ENCODE results near the gene NAGPA. TPM values are rescaled to one million over a fixed set of nuclear protein-coding genes. Genes with fewer than 3 reads are reported as not detected.

The NAGPA gene
- total and polyA plus RNA-seq, 7 donors = 4.4 to 12.3 (median 6.9) TPM

- no peak overlapping the region for H3K27ac ChIP-seq
- no peak overlapping the region for H3K4me3 ChIP-seq
- H3K9me3 ChIP-seq = no peaks in the 10 kb centered on the region
- intact Hi-C loops (cut with DNase I) = loop anchor here in 1 of 2 donors (10.0 kb wide), 1 partner anchor 64 kb away; the partner anchor contains the start of gene EEF2KMT
- TF ChIP-seq CTCF (IDR thresholded peaks at IDR 0.05) = no peak
- H3K4me1 ChIP-seq = peaks cover 13% of the 10 kb centered on the region
- H3K36me3 ChIP-seq (ENCODE audit: insufficient read depth in 1 of 2, low read depth in 1 of 2) = peaks cover 0 to 34% of the 10 kb centered on the region in 2 donors
- WGBS, 3 donors = 82 to 91% (median 82%) methylated on average over 12 of the region's 12 CpGs
- ATAC-seq (no peak), DNase-seq (peak in 1 of 2 donors; percentile 39)
- no peaks in the 10 kb centered on the region for H3K27me3 ChIP-seq (ENCODE audit: insufficient read depth in 3 of 3, low read length in 2 of 3)
These were observed 3.4 kb downstream of the NAGPA start for GRCh38 chr16:5030251-5030870.

DNA sequence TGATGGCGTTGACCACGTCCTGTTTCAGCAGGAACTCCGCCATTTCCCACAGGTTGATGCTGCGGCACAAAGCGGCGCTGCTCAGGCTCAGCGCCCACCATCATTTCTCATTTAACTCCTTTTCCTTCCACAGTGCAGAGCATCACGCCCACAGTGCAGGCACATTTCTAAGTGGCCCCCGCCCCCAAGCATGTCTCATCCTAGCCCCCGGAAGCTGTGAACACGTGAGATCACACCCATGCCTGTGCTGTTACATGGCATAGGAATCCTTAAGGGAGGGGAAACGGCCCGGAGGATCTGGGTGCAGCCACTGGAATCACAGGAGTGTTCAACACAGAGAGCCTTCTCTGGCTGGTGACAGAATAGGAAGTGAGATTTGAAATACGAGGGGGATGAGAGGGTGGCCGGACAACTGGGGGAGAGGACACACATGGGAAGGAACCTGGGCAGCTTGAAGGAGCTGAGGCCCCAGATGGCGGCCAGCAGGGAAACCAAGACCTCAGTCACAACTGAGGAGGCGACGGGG, 4.7 kb downstream of the NAGPA start:
- 90 to 92% (median 91%) methylated on average over 18 of the region's 18 CpGs for WGBS, 3 donors
- DNase-seq (peak in 1 of 2 donors; percentile 11), ATAC-seq (no peak)
- no peaks in the 10 kb centered on the region for H3K9me3 ChIP-seq
- peaks cover 18% of the 10 kb centered on the region for H3K4me1 ChIP-seq
- H3K27me3 ChIP-seq (ENCODE audit: insufficient read depth in 3 of 3, low read length in 2 of 3) = no peaks in the 10 kb centered on the region
- no peak overlapping the region for H3K27ac ChIP-seq
- TF ChIP-seq CTCF (IDR thresholded peaks at IDR 0.05) = no peak
- peaks cover 0 to 34% of the 10 kb centered on the region in 2 donors for H3K36me3 ChIP-seq (ENCODE audit: insufficient read depth in 1 of 2, low read depth in 1 of 2)
- H3K4me3 ChIP-seq = no peak overlapping the region
- intact Hi-C loops (cut with DNase I) = loop anchor here in 1 of 2 donors (10.0 kb wide), 1 partner anchor 264 kb away; the partner anchor contains the start of gene ZNF500

DNA sequence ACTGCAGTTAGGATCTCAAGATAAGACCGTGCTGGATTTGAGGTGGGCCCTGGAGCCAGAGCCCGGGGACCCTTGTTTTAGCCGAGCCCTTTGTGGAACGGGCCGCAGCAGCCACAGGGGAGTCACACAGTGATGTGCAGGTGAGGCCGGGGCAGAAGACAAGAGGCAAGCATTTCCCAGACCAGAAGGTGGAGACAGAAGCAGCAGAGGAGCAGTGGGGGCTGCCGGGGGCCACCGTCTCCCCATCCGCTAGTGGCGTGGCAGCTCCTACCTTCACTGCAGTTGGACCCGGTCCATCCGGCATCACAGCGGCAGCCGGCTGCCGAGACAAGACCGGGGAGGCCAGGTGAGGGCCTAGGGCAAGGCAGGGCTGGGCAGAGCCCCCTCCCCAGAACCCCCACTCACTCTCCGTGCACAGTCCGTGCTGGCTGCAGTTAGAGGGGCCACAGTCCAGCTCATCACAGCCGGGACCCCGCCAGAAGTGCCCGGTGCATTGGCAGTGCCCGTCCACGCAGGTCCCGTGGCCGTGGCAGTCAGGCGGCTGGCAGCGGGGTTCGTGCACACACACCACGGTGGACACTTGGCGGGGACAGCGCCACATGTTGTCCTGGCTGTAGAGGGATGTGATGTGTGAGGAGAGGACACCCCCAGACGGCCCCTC, 6.0 kb downstream of the NAGPA start:
- no peak for TF ChIP-seq CTCF (IDR thresholded peaks at IDR 0.05)
- WGBS, 3 donors = 91 to 95% (median 93%) methylated on average over 31 to 32 of the region's 32 CpGs
- peak in 1 of 2 donors; percentile 49 for DNase-seq
- H3K27me3 ChIP-seq (ENCODE audit: insufficient read depth in 3 of 3, low read length in 2 of 3) = no peaks in the 10 kb centered on the region
- H3K36me3 ChIP-seq (ENCODE audit: insufficient read depth in 1 of 2, low read depth in 1 of 2) = peaks cover 0 to 34% of the 10 kb centered on the region in 2 donors
- intact Hi-C loops (cut with DNase I) = loop anchor here in 1 of 2 donors (10.0 kb wide), 1 partner anchor 263 kb away; the partner anchor contains the start of gene ZNF500
- ATAC-seq = no peak
- H3K27ac ChIP-seq = no peak overlapping the region
- peaks cover 14% of the 10 kb centered on the region for H3K4me1 ChIP-seq
- H3K4me3 ChIP-seq = no peak overlapping the region
- no peaks in the 10 kb centered on the region for H3K9me3 ChIP-seq

- Histone ChIP-seq H3K36me3 (ENCODE audit: insufficient read depth in 1 of 2, low read depth in 1 of 2) (peaks cover 0 to 34% of the 10 kb centered on the region in 2 donors), H3K4me3 (no peak overlapping the region)
These were observed 6.6 kb downstream of the NAGPA start for GRCh38 chr16:5027086-5027485.

More at GRCh38 chr16:5027086-5027485, 6.6 kb downstream of the NAGPA start:
- no peak for TF ChIP-seq CTCF (IDR thresholded peaks at IDR 0.05)
- no peak for ATAC-seq
- intact Hi-C loops (cut with DNase I) = loop anchor here in 1 of 2 donors (10.0 kb wide), 1 partner anchor 262 kb away; the partner anchor contains the start of gene ZNF500
- WGBS, 3 donors = 93 to 95% (median 94%) methylated on average over 7 of the region's 7 CpGs
- Histone ChIP-seq H3K27me3 (ENCODE audit: insufficient read depth in 3 of 3, low read length in 2 of 3) (no peaks in the 10 kb centered on the region), H3K4me1 (peaks cover 10% of the 10 kb centered on the region), H3K9me3 (no peaks in the 10 kb centered on the region), H3K27ac (no peak overlapping the region)
- DNase-seq = peak in 1 of 2 donors; percentile 45

Data from psoas muscle (tissue), 8 donors.